A673 (cell line): ENCODE measurements around the gene FOXP2. TPM values are rescaled to one million over a fixed set of nuclear protein-coding genes. Genes with fewer than 3 reads are reported as not detected.

ENCODE experiments used
- BruUV-seq: library from RNA; stranded (reverse); fragments of 400-500 nt; replicated peaks from 2 replicates; lab custom pipeline; 2021; lab: Mats Ljungman, UMichigan
- CTCF ChIA-PET: fragments of 300-600 bp; sonication (Branson Sonifier 250); formaldehyde crosslinking; loops from one replicate; lab custom pipeline; 2022; ENCODE audit warnings: antibody characterized with exemption; lab: Charles Lee
- POLR2A ChIA-PET: fragments of 300-600 bp; sonication (Branson Sonifier 250); formaldehyde crosslinking; loops from one replicate; lab custom pipeline; 2022; ENCODE audit warnings: antibody characterized with exemption; ENCODE audit not compliant: low non-redundant PET; lab: Charles Lee
- DNase-seq: peaks from one replicate; pipeline ENCODE4 v3.0.0-alpha.2; 2015; ENCODE audit warnings: low spot score
- H3K27ac ChIP-seq: fragments of 200-600 bp; sonication (generic); 2 replicates; pipeline ENCODE4 v1.5.1; 2016; ENCODE audit warnings: mixed run types, low read depth, mild to moderate bottlenecking, mixed read lengths, antibody characterized with exemption, low read length; ENCODE audit not compliant: poor library complexity, severe bottlenecking
- H3K27me3 ChIP-seq: fragments of 200-600 bp; sonication (generic); replicated peaks from 2 replicates; pipeline ENCODE4 v1.6.1; 2017; ENCODE audit warnings: mixed run types, low read depth, mild to moderate bottlenecking, mixed read lengths, antibody characterized with exemption, low read length; ENCODE audit not compliant: insufficient read depth, poor library complexity
- H3K36me3 ChIP-seq: fragments of 200-600 bp; sonication (generic); 2 replicates; pipeline ENCODE4 v1.6.1; 2016; ENCODE audit warnings: mixed run types, mild to moderate bottlenecking, mixed read lengths, antibody characterized with exemption, low read length; ENCODE audit not compliant: insufficient read depth, poor library complexity, severe bottlenecking
- H3K4me1 ChIP-seq: fragments of 200-600 bp; sonication (generic); 2 replicates; pipeline ENCODE4 v1.6.1; 2017; ENCODE audit warnings: mixed run types, mild to moderate bottlenecking, mixed read lengths, antibody characterized with exemption, low read length; ENCODE audit not compliant: insufficient read depth, poor library complexity, severe bottlenecking
- H3K4me3 ChIP-seq: fragments of 200-600 bp; sonication (generic); 2 replicates; pipeline ENCODE4 v1.5.1; 2016; ENCODE audit warnings: low read depth, mixed run types, mild to moderate bottlenecking, mixed read lengths, low read length; ENCODE audit not compliant: poor library complexity, severe bottlenecking
- H3K9me3 ChIP-seq: fragments of 200-600 bp; sonication (generic); 2 replicates; pipeline ENCODE4 v1.6.1; 2016; ENCODE audit warnings: mixed run types, low read depth, mild to moderate bottlenecking, mixed read lengths, antibody characterized with exemption, low read length; ENCODE audit not compliant: poor library complexity, severe bottlenecking
- CTCF ChIP-seq: fragments of 300-800, 200-600 bp; sonication (generic); conservative IDR thresholded peaks from 2 replicates; pipeline ENCODE4 v1.5.1; 2017; ENCODE audit warnings: low read depth, mild to moderate bottlenecking, antibody characterized with exemption, low read length, moderate library complexity, mixed read lengths
- EZH2 ChIP-seq: fragments of 200-600 bp; sonication (generic); IDR thresholded peaks from 2 replicates; pipeline ENCODE4 v1.6.1; 2017; ENCODE audit warnings: borderline replicate concordance, low read depth, mild to moderate bottlenecking, mixed read lengths, antibody characterized with exemption, low read length; ENCODE audit not compliant: poor library complexity, severe bottlenecking
- intact Hi-C: fragments of 100-400 bp; cut with micrococcal nuclease; formaldehyde crosslinking; loops from one replicate; pipeline ENCODE4 v1.10.0; 2022; ENCODE audit not compliant: unreplicated experiment
- total RNA-seq: library from RNA; stranded (reverse); gene quantifications from 2 replicates; pipeline ENCODE4 v1.2.3, GENCODE V29; 2021

The FOXP2 gene
- total RNA-seq, 1 experiment from 2014 or later = not detected

- CTCF ChIA-PET = no interaction called here
- Histone ChIP-seq H3K4me3 (no peak overlapping the region), H3K36me3 (no peaks in the 10 kb centered on the region), H3K9me3 (no peaks in the 10 kb centered on the region), H3K4me1 (peaks cover 9% of the 10 kb centered on the region), H3K27ac (no peak overlapping the region), H3K27me3 (no peaks in the 10 kb centered on the region)
- no peak for DNase-seq
- BruUV-seq = no TSS peak
- TF ChIP-seq CTCF = no peak
- TF ChIP-seq EZH2 = no peak
- intact Hi-C loops = loop anchor here (5.0 to 10.0 kb wide), 3 partner anchors 235 to 635 kb away; no protein-coding TSS in a partner anchor
- POLR2A ChIA-PET = no interaction called here
These were observed 245.0 kb downstream of the FOXP2 start for GRCh38 chr7:114659409-114660125.

- CTCF ChIA-PET = no interaction called here
These were observed 245.5 kb downstream of the FOXP2 start for GRCh38 chr7:114660126-114660486.

GRCh38 chr7:114660753-114661152 lies 246.1 kb downstream of the FOXP2 start:
- peaks cover 9% of the 10 kb centered on the region for H3K4me1 ChIP-seq
- H3K4me3 ChIP-seq = no peak overlapping the region
- no peak for TF ChIP-seq EZH2
- no peak for TF ChIP-seq CTCF
- no peaks in the 10 kb centered on the region for H3K27me3 ChIP-seq
- no peaks in the 10 kb centered on the region for H3K36me3 ChIP-seq
- DNase-seq = no peak
- no peak overlapping the region for H3K27ac ChIP-seq
- H3K9me3 ChIP-seq = no peaks in the 10 kb centered on the region
- no TSS peak for BruUV-seq
- ChIA-PET CTCF (no interaction called here), POLR2A (no interaction called here)
- intact Hi-C loops = loop anchor here (5.0 to 10.0 kb wide), 3 partner anchors 236 to 636 kb away; no protein-coding TSS in a partner anchor

More at GRCh38 chr7:114660126-114660486, 245.5 kb downstream of the FOXP2 start:
- TF ChIP-seq CTCF = no peak
- POLR2A ChIA-PET = no interaction called here
- Histone ChIP-seq H3K4me1 (peaks cover 9% of the 10 kb centered on the region), H3K27ac (no peak overlapping the region), H3K27me3 (no peaks in the 10 kb centered on the region), H3K9me3 (no peaks in the 10 kb centered on the region), H3K36me3 (no peaks in the 10 kb centered on the region), H3K4me3 (no peak overlapping the region)
- no TSS peak for BruUV-seq
- intact Hi-C loops = loop anchor here (5.0 to 10.0 kb wide), 3 partner anchors 235 to 635 kb away; no protein-coding TSS in a partner anchor
- DNase-seq = no peak
